HL-60 (cell line): ENCODE data around the gene ZNF140.

Experiments
- DNase-seq, 2 experiments: peaks; one replicate each; pipeline ENCODE4 v3.0.0-alpha.2; 2010 to 2020; ENCODE audit warnings: low read depth in 1 of 2, low spot score in 1 of 2
- H3K27ac ChIP-seq: fragments of 250-450 bp; sonication (Bioruptor Pico); replicated peaks from 2 replicates; pipeline ENCODE4 v1.5.1; 2020; ENCODE audit warnings: mild to moderate bottlenecking, moderate library complexity
- H3K27me3 ChIP-seq: fragments of 250-450 bp; sonication (Bioruptor Pico); 2 replicates; pipeline ENCODE4 v1.5.1; 2021; ENCODE audit warnings: mild to moderate bottlenecking, moderate library complexity; ENCODE audit not compliant: insufficient read depth, poor library complexity, severe bottlenecking
- H3K4me3 ChIP-seq: replicated peaks from 2 replicates; pipeline ENCODE4 v1.5.1; 2011; ENCODE audit warnings: mild to moderate bottlenecking, control low read depth, low read length; ENCODE audit not compliant: insufficient read depth
- GABPA ChIP-seq: IDR thresholded peaks from 2 replicates; pipeline ENCODE4 v1.6.1; 2012; ENCODE audit warnings: low read depth
- POLR2AphosphoS5 ChIP-seq: IDR thresholded peaks from 2 replicates; pipeline ENCODE4 v1.6.1; 2012; ENCODE audit warnings: low read depth
- SPI1 ChIP-seq: IDR thresholded peaks from 2 replicates; pipeline ENCODE4 v1.6.1; 2012; ENCODE audit warnings: low read depth, mild to moderate bottlenecking, borderline replicate concordance
- TF ChIP-seq, protein P1 (sequence below): IDR thresholded peaks from 2 replicates; pipeline ENCODE4 v1.6.1; 2012; ENCODE audit warnings: low read depth; ENCODE audit not compliant: insufficient replicate concordance
- TF ChIP-seq, protein P2 (sequence below): IDR thresholded peaks from one replicate; pipeline ENCODE4 v1.5.1; 2011; ENCODE audit warnings: low read length, control low read depth, inconsistent platforms; ENCODE audit not compliant: insufficient read depth

ZNF140 gene

DNA sequence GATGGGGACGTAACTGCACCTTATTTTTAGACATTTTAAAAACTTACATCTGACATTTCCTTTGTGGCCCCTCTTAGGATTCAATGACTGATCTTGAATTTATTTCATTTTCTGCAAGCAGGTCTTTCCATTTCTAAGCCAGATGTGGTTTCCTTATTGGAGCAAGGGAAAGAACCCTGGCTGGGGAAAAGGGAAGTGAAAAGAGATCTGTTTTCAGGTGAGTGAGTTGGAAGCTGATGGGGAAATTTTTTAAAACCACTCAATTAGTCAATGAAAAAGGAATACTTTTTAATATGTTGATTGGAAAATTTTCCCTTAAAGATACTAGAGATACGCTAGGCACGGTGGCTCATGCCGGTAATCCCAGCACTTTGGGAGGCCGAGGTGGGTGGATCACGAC is 2.6 kb downstream of the ZNF140 start:
- TF ChIP-seq GABPA: no peak
- TF ChIP-seq, protein P1, sequence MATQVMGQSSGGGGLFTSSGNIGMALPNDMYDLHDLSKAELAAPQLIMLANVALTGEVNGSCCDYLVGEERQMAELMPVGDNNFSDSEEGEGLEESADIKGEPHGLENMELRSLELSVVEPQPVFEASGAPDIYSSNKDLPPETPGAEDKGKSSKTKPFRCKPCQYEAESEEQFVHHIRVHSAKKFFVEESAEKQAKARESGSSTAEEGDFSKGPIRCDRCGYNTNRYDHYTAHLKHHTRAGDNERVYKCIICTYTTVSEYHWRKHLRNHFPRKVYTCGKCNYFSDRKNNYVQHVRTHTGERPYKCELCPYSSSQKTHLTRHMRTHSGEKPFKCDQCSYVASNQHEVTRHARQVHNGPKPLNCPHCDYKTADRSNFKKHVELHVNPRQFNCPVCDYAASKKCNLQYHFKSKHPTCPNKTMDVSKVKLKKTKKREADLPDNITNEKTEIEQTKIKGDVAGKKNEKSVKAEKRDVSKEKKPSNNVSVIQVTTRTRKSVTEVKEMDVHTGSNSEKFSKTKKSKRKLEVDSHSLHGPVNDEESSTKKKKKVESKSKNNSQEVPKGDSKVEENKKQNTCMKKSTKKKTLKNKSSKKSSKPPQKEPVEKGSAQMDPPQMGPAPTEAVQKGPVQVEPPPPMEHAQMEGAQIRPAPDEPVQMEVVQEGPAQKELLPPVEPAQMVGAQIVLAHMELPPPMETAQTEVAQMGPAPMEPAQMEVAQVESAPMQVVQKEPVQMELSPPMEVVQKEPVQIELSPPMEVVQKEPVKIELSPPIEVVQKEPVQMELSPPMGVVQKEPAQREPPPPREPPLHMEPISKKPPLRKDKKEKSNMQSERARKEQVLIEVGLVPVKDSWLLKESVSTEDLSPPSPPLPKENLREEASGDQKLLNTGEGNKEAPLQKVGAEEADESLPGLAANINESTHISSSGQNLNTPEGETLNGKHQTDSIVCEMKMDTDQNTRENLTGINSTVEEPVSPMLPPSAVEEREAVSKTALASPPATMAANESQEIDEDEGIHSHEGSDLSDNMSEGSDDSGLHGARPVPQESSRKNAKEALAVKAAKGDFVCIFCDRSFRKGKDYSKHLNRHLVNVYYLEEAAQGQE: no peak
- TF ChIP-seq, protein P2, sequence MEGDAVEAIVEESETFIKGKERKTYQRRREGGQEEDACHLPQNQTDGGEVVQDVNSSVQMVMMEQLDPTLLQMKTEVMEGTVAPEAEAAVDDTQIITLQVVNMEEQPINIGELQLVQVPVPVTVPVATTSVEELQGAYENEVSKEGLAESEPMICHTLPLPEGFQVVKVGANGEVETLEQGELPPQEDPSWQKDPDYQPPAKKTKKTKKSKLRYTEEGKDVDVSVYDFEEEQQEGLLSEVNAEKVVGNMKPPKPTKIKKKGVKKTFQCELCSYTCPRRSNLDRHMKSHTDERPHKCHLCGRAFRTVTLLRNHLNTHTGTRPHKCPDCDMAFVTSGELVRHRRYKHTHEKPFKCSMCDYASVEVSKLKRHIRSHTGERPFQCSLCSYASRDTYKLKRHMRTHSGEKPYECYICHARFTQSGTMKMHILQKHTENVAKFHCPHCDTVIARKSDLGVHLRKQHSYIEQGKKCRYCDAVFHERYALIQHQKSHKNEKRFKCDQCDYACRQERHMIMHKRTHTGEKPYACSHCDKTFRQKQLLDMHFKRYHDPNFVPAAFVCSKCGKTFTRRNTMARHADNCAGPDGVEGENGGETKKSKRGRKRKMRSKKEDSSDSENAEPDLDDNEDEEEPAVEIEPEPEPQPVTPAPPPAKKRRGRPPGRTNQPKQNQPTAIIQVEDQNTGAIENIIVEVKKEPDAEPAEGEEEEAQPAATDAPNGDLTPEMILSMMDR: no peak
- H3K27ac ChIP-seq: no peak overlapping the region
- no peak overlapping the region for H3K4me3 ChIP-seq
- H3K27me3 ChIP-seq: no peaks in the 10 kb centered on the region
- no peak for DNase-seq

DNA sequence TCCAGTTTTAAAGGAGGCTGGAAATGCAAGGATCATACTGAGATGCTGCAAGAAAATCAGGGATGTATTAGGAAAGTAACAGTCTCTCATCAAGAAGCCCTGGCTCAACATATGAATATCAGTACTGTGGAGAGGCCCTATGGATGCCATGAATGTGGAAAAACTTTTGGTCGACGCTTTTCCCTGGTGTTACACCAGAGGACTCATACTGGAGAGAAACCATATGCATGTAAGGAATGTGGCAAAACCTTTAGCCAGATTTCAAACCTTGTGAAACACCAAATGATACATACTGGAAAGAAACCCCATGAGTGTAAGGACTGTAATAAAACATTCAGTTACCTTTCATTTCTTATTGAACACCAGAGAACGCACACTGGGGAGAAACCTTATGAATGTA is 24.9 kb downstream of the ZNF140 start:
- no peaks in the 10 kb centered on the region for H3K27me3 ChIP-seq
- DNase-seq: no peak
- no peak overlapping the region for H3K27ac ChIP-seq
- H3K4me3 ChIP-seq: no peak overlapping the region
- TF ChIP-seq POLR2AphosphoS5 (no peak), GABPA (no peak), SPI1 (no peak)
- TF ChIP-seq, protein P2: no peak
- TF ChIP-seq, protein P1: no peak

DNA sequence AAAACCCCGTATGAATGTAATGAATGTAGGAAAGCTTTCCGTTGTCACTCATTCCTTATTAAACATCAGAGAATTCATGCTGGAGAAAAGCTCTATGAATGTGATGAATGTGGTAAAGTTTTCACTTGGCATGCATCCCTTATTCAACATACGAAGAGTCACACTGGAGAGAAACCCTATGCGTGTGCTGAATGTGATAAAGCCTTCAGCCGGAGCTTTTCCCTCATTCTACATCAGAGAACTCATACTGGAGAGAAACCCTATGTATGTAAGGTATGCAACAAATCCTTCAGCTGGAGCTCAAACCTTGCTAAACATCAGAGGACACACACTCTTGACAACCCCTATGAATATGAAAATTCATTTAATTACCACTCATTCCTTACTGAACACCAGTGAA is 25.5 kb downstream of the ZNF140 start:
- Histone ChIP-seq H3K4me3 (no peak overlapping the region), H3K27ac (no peak overlapping the region), H3K27me3 (no peaks in the 10 kb centered on the region)
- TF ChIP-seq, protein P2: no peak
- TF ChIP-seq SPI1 (no peak), POLR2AphosphoS5 (peak; percentile 14; the same call in 1 of the 2 replicates), GABPA (no peak)
- no peak for DNase-seq

DNA sequence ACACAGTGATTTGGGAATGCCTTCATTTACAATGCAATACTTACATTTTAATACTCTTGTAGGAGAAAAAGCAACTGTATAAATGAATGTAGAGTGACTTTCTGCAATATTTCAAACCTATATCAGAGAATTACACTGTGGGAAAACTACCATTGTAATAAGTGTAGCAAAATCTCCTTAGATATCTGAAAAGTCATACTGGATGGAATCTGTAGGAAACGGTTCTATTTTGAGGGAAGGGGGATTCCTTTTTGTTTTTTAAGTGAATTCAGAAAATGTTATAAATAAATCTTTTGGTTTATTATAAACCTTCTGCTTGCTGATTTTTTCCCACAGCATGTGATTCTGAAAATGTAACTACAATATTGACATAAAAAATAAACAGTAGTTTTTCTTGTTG is 26.4 kb downstream of the ZNF140 start:
- H3K27me3 ChIP-seq: no peaks in the 10 kb centered on the region
- H3K27ac ChIP-seq: no peak overlapping the region
- TF ChIP-seq SPI1: no peak
- TF ChIP-seq, protein P1: no peak
- TF ChIP-seq, protein P2: no peak
- TF ChIP-seq POLR2AphosphoS5: no peak
- no peak for TF ChIP-seq GABPA
- no peak for DNase-seq
- no peak overlapping the region for H3K4me3 ChIP-seq
